Measurements from ENCODE around the gene CLDN20.
A peak's percentile ranks its signal among the peaks of the same experiment; 100 is the strongest.
"Not testable (repeated sequence)": the region's sequence is repeated elsewhere in the genome, so short reads cannot be mapped to it uniquely, and the experiment has no call there.

The CLDN20 gene

DNA sequence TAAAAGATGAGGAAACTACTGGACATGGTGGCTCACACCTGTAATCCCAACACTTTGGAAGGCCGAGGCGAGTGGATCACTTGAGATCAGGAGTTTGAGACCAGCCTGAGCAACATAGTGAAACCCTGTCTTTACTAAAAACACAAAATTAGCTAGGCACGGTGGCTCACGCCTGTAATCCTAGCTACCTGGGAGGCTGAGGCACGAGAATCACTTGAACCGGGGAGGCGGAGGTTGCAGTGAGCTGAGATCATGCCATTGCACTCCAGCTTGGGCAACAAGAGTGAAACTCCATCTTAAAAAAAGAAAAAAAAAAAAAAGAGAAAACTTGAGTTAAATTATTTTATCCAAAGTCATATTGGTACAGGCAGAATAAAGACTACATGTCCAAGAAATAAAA lies 49.1 kb downstream of the CLDN20 start:
- not testable (repeated sequence) for DNase-seq (ENCODE audit: low read depth)

DNA sequence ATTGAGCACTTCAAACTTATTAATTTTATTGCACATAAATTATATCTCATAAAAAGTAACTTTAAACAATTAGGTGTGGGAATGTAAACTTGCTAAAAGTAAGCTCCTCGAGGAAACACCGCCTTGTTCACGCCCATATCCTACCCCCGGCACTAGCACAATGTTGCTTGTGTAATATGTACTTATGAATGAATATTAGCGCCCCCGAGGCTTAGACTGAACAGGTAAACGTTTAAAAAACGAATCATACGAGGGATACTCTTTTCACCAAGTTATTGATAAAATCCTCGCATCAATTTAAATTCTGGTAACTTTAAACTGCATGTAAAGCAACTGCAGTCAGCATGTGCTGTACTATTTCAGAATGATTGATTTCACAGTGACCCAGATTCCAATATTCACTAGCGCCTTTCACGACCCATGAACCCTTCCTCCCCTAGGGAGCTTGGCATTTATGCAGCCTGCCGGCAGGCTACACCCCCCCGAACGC lies 49.8 kb downstream of the CLDN20 start:
- no peak for DNase-seq (ENCODE audit: low read depth)

DNA sequence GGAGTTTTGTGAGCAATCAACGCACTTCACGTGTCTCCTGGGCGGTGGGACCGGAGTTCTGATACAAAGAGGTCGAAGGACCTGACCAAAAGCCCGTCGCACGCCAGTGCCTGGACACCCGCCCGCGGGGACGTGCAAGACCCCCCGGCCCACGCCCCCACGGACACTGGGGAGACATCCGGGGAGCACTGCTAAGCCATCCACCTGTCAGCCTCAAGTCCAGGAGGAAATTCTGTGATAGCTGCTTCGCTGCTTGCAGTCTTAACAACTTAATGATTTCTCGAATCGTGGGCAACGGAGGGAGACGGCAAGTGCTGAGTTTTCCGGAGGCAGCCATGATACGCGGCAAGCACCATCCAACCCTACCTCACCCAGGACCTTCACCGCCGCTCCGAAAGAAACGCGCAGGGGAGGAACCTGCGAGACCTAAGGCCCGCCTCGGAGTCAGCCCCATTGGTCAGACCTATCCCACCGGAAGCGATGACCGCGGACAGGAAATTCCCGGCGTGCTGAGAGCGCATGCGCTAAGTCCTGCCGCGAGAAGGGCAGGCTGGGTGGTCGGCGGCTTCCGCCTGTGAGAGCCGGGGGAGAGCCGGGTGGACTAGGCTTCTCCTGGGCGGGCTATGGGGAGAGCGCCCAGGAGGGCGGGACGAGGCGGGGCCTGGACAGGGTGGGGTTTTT lies 50.4 kb downstream of the CLDN20 start, which contains the start of gene TFB1M:
Gene TFB1M, minus strand, starts transcription at position 393 of the 681 bp plus-strand sequence. Its CDS starts 56 bp downstream, at position 337.
- peak; percentile 97 for DNase-seq (ENCODE audit: low read depth)

DNA sequence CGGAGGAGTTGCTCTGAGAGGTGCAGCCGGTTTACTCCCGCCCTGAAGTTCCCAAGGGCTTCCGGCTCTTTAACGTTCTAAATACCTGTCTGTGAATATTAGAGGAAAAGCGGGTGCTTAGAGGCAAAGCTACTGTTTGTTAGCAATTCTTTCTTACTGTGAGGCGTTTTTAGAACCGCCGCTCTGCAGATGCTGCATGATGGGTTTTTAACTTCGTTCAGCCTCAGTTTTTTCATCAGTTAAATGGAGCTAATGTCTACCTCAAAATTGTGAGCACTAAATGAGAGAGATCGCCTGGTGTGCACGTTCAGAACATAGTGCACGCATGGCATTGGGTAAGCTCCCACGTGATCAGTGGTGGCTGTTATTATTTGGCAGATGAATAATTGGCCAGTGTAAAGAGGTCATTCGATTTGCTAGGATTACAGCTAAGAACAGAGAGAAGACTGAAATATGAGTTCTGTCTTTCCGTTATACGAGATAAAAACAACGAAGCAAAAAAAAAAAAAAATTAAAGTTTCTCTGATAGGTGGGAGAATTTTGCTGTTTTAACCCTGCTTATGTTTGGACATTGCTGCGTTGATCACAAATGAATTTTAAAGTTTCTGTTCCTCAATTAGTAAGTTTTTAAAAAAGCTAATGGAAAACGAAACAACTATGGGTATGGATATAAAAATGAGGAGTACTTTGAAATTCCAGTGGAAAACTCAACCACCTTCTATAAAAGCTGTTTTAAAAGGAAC lies 51.1 kb downstream of the CLDN20 start:
- peak; percentile 38 for DNase-seq (ENCODE audit: low read depth)

DNA sequence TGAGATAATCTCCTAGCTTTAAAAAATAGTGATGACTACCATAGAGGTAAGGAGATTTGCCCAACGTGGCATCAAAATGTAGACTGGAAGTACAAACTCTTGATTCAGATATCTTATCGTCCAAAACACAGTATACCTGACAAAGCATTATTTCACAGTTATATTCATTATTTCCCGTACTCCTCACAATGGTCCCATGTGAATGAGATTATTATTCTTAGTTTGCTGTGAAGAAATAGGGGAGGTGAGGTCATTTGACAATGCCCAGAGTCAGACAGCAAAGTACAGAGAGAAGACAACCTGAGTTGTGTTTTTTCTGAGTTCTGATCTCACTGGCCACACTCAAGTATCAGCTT lies 51.7 kb downstream of the CLDN20 start:
- no peak for DNase-seq (ENCODE audit: low read depth)

DNA sequence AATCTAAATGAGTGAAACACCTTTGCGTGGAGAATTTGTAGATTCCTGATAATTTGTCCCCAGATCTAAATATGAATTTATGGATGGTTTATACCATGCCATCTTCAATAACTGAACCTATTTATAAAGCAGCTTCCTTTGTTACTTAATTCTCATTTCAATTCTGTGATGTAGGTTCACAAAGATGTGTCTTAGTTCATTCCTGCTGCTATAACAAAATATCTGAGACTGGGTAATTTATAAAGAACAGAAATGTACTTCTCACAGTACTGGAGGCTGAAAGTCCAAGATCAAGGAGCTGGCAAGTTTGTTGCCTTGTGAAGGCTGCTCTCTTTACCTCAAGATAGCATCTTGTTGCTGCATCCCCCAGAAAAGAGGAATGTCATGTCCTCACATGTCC lies 52.6 kb downstream of the CLDN20 start:
- no peak for DNase-seq (ENCODE audit: low read depth)

DNA sequence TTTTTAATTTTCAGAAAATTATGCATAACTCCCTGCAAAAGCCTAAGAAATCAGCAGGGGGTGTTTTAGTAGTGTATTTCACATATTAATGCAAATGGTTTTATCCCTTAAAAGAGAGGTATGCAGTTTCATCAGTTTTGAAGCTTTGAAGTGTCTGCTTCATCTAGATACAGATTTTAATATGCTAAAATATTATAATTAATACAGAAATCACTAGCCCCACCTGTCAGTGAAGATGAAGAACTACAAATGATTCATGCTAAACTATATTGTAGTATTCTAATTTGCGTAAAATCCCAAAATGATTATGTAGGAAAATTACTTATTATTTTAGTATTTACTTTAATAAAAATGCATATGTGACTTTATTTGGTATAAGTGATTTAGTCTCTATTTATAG lies 53.4 kb downstream of the CLDN20 start:
- DNase-seq (ENCODE audit: low read depth): no peak

DNA sequence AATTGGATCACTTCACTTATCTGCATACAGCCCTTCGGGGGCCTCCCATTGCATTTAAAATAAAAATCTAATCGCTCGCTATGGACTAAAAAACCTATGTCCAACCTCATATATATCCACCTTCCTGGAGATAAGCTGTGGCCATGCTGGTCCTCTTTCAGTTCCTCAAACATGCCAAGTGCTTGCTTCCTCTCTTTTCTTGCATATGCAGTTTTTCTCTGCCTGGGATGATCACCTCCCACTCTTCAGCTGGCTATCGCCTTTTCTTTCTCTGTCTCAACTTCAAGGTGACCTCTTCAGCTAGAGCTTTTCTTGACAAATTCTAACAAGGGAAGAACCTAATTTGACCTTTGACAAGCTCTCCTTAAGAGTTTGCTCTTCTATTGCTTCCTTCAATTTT lies 56.1 kb downstream of the CLDN20 start:
- no peak for DNase-seq (ENCODE audit: low read depth)

DNA sequence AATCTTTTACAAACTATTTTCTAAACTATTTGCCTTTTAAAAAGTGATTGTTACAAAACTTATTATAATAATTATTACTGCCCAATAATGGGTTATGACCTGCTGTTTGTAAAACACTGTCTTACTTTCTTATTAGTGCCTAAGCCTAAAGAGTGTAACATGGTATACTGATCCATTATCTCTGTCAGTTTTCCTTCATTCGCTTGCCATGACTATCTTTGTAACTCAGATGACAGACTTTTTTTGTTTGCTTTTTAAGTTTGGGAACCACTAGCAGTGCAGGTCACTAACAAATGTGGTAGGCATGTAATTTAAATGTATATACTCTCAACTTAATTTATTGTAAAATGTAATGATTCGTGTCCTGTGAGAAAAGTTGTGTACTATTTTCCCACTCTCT lies 60.4 kb downstream of the CLDN20 start:
- no peak for DNase-seq (ENCODE audit: low read depth)

DNA sequence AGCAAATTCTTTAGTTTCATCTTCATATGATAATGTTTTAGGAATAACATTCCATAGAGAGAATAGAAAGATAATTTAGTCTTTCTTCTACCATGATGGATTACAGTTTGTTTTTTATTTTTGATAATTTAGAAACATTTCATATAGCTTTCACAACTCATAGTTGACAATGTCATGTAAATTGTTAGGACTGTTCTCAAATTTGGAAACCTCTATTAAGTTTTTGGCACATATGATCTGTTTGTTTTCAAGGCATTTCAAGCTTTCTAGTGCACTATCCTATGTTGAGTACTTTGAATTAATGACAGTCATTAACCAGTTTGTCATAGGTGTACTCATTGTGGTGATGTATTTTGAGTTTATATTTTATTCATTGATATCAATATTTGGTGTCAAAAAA lies 61.2 kb downstream of the CLDN20 start:
- DNase-seq (ENCODE audit: low read depth): no peak

DNA sequence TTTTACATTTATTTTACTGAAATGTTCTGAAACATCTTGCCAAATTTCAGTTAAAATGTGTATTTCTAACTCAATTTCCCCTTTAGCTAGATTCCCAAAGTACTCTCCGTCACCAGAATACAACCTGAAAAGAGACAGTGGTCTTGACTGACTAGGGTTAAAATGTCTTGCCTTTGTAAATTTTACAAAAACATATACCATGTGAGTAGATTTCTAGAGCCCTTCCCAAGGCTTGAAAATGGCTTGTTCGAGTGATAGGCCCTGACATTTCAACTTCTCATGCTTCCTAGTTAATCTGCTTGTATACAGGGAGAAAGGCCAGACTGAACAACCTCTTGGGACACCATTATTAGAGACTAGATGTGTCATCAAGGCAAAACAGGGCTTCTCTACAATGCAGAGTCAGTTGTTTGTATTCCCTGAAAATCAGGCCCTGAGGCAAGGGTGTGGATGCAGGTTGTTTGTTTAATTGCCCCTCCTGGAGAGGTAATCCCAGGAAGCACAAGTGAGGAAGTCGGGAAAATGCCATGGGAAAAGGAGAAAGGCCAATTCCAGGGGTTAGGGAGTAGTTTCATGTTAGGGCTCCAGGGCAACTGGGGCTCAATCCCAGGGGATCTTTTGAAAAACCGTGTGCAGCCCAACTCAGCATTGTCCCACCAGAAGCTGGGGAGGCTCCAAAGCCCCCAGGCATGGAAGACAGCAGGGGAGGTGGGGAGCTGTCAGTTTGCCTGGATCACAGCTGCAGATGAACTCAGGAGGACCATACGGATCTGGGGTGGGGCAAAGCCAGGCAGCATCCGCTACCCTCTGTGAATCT lies 62.1 kb downstream of the CLDN20 start:
- DNase-seq (ENCODE audit: low read depth): no peak
